HG03457 (cell line): ENCODE measurements around the gene VGLL4.

Source experiments
- ATAC-seq: cut with Tn5 transposase; IDR thresholded peaks from one replicate; pipeline ENCODE4 v1.9.1; 2021; ENCODE audit warnings: moderate number of reproducible peaks; ENCODE audit not compliant: unreplicated experiment

VGLL4 gene

DNA sequence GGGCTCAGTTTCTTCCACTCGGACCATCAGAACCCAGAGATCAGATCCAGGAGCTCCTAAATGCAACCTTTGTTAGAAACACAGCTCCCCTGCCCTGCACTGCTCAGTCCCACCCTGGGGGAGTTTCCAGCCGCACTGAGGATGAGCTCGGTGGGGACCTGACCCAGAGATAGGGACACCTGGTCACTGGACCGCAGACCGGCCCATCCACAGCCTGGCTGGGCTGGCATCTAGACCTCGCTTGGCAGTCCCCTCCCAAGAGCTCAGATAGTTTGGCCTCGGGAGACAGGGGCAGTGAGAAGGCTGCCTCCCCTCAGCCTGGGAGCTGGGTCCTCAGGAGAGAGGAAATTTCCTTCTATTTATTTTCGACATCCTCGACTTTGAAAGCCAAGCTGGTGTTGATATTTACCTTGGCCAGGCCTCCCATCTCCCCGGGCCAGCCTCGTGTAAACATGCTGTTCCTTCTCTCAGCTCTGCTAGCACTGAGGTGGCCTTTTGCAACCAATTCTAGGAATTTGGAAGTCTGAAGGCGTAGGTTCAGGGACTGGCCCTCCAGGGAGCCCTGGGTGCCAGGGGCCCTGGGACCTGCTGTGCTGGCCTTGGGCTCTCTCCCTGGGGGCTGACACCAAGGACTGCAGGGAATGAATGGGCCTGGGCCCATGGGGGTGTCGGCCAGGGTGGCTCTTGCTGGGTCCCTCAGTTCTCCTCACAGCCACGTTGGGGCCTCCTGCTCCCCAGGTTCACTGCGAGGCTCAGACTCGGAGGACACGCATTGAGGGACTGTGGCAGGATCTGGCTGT, 90.1 kb downstream of the VGLL4 start:
- no peak for ATAC-seq

DNA sequence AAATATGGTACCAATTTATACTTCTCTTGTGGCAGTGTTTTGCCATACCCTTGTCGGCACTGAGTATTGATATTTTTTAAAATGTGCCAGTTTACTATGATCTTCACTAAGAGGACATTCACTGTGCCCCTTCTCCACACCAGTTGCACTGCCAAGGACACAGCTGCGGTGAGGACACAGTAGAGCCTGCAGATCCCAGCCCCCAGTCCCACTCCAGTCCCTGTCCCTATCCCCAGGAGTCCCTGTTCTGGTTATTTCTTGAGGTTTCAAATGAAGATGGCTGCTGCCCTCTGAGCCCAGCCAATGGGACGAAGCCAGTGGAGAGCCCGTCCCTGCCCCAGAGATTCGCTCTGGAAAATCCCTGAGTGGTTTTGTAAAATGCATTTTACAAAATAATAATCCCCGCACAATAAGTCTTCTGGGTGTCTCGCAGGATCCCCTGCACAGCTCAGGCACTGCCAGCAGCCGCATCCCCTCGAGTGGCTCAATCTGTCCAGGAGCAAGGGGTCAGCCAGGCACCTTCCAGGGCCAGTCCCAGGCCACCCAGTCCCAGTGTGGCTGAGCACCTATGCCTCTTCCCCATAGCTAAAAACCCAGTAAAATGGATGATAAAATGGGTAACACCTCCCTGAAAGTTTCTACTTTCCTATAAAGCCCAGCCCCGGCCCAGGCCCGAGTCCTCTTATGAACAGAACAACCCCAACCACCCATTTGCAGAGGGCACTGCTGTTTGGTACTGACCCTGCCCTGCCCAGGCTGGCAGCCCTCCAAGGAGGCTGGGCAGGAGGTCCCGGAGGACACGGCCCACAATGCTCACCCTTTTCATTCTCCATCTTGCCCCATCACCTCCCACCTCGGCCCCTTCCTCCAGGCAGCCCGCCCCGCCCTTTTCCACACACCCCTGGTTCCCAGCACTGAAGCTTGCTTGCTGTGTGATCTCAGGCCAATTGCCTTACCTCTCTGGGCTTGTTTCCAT, 91.1 kb downstream of the VGLL4 start:
- ATAC-seq: no peak

DNA sequence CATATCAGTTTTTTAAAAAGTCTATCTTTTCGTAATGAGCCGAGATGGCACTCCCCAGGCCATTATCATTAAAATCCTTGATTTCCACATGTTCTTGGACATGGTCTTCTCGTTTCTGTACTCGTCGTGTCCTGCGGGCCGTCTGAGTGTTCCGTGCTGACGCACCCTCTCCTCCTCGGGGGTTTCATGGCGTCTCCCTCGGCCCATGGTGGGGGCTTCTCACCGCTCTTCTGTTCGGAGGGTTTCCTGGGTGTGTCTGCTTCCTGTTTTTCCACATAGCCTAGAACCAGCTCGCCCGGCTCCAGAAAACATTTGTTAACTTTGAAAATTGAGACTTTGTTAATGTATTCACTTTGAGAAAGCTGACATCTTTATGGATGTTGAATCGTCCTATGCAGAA, 92.7 kb downstream of the VGLL4 start:
- no peak for ATAC-seq

DNA sequence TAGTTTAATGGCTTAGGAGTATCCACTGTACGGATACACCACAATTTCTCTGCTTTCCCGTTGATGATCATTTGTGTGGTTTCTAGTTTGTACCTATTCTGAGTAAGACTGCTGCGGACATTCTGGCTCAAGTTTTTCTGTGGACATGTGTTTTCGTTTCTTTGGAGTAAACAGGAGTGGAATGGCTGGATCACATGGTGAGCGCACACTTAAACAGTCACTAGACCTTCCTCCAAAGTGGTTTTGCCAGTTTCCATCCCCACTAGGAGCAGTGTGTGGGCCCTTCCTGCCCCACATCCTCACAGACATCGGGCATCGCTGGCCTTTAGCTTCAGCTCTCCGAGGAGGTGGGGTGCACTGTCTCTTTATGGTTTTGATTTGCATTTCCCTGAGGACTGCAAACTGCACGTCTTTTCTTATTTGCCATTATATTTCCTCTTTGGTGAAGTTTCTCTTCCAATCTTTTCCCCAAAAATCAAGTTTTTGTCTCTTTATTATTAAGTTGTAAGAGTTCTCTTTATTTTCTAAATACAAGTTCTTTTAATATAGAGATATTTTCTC, 94.1 kb downstream of the VGLL4 start:
- no peak for ATAC-seq

DNA sequence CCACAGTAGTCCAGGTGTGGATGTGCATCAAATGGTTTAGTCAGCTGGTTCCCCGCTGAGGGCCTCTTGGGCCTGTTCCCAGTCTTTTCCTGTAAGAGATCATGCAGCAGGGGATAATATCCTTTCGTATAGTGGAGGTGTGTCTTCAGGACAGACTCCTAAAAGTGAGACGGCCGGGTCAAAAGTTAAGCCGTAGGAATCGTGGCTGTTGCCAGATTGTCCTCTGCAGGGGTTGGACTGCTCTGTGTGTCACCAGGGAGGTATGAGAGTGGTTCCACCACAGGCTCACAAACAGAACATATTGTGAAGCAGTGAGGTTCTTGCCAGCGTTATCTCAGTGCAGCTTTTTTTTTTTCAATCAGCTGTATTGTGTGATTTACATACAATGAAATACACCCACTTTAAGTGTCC, 95.0 kb downstream of the VGLL4 start:
- ATAC-seq: no peak

DNA sequence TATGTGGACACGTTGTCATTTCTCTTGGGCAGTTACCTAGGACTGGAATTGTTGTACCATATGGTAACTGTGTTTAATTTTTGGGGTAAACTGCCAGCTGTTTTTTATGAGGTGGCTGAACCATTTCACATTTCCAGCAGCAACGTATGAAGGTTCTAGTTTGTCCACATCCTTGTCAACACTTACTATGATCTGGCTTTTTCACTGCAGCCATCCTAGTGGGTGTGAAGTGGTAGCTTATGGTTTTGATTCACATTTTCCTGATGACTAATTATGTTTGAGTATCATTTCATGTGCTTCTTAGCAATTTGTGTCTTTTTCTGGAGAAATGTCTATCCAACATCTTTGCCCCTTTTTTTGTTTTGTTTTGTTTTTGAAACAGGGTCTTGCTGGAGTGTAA, 96.2 kb downstream of the VGLL4 start:
- no peak for ATAC-seq

DNA sequence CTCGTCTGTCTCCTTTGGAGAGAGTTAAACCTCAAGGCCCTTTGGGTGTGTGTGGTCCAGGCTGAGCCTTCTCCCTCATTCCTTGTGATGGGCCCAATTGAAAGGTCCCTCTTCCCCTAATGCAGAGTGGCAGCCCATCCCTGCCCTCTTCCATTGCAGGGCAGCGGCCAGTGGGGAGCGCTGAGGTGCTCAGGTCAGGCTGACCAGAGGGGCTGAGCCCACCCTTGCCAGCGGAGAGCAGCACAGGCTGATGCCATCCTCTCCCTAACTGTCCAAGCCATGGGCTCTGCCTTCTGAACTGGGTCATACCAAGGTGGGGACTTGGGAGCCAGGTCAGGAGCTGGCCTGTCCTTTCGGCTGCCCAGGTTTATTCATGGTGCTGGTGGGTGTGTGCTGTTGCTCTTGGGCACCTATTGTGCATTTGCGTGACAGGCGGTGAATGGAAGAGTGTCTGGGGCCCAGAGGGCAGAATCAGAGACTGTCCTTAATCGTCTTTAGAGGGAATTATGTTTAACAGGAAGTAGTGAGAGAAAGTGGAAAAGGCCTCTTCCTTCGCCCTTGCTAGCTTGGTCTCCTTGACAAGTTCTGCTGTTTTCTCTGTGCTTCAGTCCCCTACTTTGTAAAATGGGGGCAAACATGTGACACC, 96.9 kb downstream of the VGLL4 start:
- no peak for ATAC-seq

DNA sequence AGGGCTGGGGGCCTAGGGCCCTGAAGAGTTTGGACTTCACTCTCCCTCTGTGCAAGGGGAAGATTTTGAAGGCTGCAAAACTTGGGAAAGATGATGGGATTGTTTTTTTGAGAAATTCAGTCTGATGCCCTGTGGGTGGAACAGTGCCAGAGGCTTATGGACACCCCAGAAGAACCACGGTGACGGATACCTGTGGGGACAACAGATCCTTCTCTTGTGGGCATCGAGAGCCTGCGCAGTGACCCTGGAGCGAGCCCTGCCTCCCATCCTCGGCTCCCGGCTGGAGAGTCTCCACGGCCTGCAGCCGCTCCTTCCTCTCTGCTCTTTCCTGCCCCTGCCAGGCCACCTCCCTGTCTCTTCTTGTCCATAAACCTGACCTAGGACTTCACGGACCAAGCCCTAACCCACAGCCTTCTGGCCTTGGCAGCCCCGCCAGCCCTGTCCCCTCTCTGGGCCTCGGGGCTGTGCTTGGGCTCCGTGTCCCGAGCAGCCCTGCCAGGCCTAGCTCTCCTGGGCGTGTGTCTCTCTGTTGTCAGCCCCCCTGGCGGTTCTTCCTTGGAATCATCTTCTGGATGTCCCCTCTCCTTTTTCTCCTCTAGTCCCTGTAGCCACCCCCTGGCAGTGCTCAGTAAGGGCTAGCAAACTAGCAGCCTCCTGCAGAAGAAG, 98.4 kb downstream of the VGLL4 start:
- ATAC-seq: no peak

DNA sequence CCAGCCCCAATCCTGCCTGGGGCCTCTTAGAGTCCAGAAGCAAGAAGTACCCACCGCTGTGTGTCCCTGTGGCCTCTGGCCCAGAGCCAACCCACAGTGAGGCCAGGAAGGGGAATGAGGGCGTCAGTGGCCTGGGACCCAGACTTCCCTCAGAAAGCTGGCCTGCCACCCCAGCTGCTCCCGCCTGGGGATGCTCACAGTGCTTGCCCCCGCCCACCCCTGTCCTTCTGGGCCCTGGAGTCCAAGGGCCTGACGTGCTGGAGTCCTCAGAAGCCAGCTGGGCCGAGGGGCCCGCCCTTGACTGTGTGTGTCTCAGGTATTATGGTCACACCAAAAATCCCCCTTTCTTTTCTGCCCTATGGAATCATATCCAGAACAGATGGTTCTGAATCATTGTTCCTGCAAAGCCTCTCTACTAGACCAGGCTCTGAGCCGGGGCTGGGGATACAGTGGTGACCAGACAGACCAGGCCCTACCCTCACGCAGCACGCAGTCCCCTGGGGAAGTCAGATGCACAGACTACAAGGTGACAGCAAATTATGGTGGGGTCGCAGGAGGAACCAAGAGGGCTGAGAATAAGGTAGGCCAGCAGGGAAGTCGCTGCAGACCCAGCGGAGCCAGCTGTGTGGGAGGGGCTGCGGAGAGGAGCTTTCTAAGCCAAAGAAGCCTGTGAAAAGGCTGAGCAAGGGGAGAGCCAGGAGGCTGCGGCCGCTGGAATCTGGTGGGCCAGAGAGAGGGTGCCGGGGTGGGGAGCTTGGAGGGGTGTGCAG, 99.1 kb downstream of the VGLL4 start:
- ATAC-seq: no peak

DNA sequence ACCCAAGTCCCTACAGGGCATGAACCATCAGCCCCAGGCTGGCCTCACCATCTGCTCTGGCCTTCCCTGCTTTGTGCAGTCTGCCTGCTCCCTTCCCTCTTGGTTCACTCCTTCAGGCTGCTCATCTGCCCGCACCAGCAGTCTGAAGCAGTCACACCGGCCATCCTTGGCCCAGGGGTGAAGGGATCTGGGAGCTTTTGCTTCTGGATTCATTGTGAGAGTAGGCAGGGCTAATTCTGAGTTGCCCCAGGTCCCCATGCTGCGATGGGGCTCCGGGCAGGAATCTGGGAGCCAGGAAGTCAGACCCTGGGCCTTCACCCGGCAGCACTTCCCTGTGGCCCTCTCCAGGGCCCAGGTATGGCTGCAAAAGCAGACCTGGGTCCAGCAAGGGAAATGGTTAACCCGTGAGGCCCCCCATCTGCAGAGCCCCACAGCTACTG, 99.7 kb downstream of the VGLL4 start:
- no peak for ATAC-seq

DNA sequence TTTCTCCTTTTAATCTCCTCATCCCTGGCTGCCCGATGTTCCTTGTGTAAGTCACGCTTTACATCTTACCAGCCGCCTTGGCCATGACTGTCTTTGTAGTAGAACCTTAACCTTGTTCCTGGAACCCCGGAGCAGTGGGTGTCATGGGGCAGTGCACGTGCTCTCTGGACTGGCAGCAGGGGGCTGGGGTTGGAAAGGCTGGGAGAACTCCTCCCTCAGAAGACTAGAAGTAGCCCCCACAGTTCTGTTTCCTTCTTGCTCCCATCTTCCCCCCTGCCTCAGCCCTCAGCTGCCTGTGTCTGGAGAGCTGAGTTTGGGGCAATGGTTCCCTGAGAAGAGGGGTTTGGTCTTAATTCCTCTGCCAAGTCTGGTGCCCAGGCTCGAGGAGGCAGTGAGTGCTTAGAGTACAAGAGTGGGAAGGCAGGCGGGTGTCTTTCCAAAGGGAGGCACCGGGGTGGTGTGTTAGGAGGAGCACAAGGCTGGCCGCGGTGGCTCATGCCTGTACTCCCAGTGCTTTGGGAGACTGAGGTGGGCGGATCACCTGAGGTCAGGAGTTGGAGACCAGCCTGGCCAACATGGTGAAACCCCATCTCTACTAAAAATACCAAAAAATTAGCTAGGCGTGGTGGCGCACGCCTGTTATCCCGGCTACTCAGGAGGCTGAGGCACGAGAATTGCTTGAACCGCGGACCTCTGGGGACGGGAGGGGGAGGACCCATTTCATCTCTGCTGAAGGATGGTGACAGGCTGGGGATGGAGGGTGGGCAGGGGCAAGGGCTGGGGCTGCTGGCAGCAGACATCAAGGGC, 100.4 kb downstream of the VGLL4 start:
- no peak for ATAC-seq

DNA sequence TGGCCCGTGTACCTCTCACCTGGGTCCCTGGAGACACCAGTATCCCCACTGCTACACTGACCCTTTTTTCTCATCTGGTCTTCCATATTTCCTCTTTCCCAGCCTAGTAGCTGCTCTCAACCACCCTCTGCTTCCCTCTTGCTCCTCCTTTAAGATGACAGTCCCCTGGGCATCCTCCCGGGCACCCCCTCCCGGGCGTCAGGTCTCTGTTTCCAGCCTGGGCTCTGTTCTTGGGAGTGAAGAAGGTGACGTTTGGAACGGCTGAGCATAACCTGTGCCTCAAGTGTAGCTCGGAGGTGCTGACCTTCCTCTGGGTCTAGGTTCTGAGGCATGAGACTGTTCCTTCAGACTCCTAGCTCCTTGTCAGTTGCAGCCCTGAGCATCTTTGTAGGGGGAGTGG, 101.2 kb downstream of the VGLL4 start:
- ATAC-seq: no peak

DNA sequence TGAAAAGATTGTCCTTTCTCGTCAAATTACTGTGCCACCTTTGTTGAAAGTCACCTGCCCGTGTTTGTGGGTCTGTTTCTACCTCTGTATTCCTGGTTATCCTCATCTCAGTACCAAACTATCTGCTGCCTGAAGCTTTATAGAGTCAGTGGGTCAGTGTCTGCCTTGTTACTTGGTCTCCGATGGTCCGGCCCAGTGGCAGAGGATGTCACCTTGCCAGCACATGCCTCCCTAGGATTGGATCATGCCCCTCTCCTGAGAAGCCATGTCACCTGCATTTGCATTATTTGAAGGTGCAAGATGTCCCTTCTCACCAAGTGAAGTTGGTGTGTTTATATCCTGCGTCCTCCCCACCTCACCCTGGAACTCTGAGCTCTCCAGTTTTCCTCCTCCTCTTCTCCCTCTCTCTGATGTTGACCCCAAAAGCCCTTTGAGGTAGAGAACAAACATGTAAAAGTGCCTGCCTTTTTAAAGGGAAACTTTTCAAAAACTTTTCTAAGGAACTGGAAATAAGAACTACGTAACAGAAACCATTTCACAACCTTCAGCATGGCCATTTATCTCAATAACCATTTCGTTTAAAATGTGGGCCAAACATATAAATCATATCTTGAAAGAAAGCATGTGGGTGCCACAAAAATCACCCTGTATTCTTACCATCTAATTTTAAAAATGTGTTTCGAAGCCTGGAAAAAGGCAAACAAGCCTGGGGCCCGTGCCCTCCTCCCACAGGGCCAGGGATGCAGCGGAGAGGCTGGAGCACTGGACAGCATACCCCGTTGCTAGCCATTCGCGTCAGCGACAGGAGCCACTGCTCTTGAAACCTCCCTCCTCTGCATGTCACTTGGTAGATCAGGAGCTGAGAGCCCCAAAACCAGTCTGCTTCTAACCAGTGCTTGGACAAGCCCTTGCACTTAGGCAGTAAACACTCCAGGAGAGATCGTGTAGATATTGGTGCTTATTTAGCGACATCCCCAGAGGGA, 102.1 kb downstream of the VGLL4 start:
- ATAC-seq: no peak

DNA sequence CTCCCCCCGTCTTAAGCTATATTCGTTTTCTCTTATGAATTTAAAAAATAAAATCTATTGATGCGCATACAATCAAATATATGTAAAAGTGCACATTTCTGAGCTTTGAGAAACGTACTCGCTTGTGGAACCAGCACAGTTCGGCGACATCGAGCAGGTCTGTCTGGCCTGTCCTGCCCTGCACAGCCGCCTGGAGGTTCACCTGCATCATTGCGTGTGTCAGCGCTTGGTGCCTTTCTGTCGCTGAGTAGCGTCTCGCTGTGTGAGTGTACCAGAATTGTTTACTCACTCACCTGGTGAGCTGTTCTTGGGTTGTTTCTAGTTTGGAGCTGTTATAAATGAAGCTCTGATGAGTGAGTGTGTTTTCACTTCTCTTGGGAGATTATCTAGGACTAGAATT, 104.0 kb downstream of the VGLL4 start:
- no peak for ATAC-seq

DNA sequence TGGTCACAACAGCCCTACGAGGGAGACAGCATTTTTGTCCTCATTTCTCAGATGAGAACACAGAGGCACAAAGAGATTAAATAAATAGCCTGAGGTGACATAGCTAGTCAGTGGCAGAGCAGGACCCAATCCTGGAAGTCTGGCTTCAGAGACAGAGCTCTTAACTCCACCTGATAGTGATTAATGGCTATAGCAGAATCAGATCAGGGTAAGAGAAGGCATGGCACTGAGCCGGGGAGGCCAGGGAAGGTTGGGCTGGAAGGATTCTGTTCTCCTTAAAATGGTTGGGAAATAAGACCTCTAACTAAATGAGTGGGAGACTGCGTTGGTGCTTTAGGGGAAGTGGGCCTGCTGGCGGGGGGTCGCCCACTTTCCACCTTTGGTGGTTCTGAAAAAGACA, 104.5 kb downstream of the VGLL4 start:
- no peak for ATAC-seq

DNA sequence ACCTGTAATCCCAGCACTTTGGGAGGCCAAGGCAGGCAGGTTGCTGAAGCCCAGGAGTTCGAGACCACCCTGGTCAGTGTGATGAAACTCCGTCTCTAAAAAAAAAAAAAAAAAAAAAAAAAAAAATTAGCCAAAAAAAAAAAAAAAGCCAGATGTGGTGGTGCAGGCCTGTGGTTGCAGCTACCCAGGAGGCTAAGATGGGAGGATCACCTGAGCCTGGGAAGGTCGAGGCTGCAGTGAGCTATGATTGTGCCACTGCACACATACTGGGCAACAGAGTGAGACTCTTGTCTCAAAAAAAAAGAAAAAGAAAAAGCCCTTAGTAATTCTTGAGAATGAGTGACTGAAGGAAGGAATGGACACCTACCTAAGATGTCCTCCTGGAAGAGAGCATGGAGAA, 105.1 kb downstream of the VGLL4 start:
- no peak for ATAC-seq

DNA sequence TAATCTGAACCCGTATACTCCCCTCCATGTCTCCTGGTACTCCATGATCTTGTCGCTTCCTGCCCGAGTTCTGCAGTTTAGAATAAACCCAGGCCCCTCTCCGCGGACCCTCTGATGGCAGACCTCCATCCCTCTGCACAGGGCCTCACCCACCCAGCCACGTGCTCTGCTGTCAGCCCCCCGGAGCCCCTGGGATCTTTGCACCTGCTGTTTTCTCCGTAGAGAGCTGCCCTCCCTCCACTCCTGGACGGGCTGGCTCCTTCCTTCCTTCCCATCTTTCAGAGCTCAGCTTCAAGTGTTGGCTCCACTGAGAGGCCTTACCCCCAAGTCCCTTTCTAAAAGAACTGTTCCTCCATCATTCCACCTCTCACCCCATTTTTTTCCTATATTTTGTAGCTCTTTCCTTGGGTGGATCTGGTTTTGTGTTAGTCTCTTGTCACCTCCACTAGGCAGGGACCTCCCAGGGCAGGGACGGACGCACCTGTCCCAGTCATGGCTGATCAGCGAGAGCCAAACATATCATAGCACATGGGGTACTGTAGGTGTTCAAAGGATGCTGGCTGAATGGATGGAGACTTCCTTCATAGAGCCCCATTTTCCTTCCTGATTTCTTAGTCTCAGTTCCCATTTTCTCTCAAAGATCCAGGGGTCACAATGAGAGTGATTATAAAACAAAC, 106.6 kb downstream of the VGLL4 start:
- ATAC-seq: no peak
